Amniotic stem cell (primary cell): ENCODE measurements around the gene MRPL14.

Source experiments
- DNase-seq: peaks from one replicate; lab custom pipeline; 2025; lab: John Stamatoyannopoulos, UW

Gene MRPL14

DNA sequence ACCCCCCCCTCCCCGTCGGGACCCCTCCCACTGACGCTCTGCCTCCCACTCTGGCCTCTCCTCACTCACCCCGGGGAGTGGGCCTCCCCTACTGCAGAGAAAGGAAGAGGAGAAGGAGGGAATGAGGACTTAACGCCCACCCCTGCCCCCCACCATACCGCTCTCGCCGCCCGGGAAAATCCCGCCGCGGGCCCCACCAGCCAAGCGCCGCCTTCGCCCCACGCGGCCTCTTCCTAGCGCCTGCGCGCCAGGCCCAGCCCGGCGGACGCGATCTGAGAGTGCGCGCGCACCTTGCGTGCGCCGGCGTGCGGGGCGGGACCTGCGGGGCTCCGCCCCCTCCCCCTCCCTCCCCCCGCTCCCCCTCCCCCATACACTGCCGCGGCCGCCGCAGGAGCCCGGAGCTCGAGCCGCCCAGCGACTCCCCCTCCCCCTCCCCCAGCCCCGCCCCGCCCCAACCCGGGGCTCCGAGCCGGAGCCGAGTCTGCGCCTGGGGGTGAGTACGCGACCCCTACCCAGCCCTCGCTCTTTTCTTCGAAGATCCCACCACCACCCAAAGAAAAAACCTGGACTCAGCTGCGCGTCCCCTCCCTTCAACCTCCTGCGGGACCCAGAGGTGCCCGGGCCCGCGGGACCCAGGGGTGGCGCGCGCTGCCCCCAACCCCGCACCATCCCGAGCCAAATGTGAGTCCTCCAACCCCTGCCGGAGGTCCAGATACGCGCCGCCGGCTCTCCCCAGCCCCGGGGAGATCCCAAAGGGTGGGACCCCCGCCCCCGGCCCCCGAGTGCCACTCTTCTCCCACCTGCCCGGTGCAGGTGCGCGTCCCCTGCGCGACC, at the start of gene MRPL14, which contains the start of gene TMEM63B:
Gene MRPL14 (minus strand): TSS at position 267 of the 834 bp plus-strand sequence. CDS start 10,841 bp downstream, outside the sequence.
Gene TMEM63B (plus strand): TSS at position 369 of the 834 bp plus-strand sequence. CDS start 7,031 bp downstream, outside the sequence.
- peak; percentile 74 for DNase-seq

DNA sequence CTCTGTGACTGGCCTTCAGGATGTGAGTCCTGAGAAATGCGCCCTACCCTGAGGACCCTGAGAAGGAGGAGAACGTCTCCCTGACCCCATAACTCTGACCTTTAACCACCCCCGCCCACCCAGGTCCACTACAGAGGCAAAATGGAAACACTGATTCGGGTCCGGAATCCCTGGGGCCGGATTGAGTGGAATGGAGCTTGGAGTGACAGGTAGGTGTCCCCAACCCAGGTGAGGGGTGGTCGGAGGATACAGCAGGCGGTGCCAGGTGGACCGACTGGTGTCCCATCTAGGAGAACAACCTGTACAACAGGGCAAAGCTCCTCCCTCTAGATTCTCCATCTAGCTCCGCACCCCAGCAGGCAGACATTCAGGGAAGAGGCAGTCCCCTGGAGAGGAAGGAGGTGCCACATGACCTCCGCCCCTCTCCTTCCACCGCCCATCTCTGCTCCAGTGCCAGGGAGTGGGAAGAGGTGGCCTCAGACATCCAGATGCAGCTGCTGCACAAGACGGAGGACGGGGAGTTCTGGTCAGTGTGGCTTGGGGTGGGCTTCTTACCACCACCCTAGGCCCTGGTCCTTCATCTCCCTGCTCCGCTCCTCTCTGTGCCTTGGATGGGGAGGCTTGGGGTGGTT, 49.0 kb upstream of the MRPL14 start:
- DNase-seq = no peak

DNA sequence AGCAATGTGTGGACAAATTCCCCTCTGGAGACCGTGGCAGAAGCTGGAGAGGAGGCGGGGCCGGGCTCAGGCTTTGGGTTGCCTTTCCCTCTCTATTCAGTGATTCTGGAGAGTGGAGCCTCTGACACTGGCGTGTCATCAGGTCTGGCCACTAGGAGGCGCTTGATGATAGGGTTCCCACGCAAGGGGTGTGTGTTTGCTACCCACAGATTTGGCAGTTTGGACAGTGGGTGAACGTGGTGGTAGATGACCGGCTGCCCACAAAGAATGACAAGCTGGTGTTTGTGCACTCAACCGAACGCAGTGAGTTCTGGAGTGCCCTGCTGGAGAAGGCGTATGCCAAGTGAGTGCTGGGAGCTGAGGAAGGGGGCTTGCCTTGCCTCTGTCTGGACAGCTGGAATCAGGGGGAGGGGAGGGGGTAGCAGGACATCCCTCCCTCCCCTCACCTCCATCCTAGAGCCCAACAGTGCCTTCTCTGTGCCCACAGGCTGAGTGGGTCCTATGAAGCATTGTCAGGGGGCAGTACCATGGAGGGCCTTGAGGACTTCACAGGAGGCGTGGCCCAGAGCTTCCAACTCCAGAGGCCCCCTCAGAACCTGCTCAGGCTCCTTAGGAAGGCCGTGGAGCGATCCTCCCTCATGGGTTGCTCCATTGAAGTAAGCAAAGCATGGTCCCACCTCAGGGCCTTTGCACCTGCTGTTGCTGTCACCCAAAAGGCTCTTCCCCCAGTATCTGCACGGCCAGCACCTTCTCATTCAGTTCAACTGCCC, 45.7 kb upstream of the MRPL14 start:
- DNase-seq = peak; percentile 56

DNA sequence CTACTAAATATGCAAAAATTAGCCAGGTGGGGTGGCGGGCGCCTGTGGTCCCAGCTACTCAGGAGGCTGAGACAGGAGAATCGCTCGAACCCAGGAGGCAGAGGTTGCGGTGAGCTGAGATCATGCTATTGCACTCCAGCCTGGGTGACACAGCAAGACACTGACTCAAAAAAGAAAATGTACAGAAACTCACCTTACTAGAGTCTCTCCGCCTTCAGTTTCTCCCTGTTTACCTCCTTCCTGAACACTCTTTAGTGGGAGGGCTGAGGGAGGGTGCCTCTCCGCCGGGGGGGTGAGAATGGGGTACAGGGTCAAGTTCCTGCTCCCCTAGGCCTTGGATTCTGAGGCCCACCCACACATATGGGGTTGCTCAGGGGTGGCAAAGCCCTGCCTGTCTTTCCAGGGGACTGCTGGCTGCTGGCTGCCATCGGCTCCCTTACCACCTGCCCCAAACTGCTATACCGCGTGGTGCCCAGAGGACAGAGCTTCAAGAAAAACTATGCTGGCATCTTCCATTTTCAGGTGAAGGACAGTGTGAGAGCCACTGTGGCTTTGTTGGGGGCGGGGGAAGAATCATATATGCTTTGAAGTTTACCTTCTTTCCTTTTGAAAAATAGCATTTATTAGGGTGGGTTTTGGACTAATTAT, 44.8 kb upstream of the MRPL14 start:
- DNase-seq = no peak

DNA sequence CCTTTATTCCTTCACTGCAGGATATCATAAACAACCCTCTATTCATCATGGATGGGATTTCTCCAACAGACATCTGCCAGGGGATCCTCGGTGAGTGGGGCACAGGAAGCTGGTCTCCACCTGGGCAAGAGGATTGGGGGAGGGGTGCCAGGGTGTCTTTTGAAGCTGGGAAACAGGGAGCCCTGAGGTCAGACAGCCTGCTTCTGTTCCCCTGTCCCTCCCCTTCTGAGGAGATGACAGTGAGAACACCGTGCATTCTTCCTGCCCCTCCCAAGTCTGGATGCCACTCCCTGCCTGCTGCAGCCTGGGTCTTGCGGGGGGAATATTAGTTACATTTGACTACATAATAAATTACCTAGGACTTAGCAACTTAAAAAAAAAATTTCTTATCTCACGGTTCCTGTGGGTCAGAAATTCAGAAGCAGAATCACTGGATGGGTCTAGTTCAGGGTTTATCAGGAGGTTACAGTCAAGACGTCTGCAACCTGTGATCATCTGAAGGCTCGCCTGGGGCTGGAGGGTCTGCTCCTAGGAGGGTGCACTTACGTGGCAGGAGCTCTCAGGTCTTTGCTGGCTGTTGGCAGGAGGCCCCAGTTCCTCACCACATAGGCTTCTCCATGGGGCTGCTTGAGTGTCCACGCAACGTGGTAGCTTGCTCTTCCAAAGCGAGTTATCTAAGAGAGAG, 42.8 kb upstream of the MRPL14 start:
- DNase-seq = no peak

DNA sequence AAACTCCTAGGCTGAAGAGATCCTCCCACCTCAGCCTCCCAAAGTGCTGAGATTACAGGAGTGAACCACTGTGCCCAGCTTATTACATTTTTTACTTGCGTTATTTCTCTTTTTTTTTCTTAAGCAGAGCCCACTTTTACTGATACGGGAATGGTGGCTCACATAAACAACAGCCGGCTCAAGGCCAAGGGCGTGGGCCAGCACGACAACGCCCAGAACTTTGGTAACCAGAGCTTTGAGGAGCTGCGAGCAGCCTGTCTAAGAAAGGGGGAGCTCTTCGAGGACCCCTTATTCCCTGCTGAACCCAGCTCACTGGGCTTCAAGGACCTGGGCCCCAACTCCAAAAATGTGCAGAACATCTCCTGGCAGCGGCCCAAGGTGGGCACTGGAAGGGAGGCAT, 41.9 kb upstream of the MRPL14 start:
- no peak for DNase-seq

DNA sequence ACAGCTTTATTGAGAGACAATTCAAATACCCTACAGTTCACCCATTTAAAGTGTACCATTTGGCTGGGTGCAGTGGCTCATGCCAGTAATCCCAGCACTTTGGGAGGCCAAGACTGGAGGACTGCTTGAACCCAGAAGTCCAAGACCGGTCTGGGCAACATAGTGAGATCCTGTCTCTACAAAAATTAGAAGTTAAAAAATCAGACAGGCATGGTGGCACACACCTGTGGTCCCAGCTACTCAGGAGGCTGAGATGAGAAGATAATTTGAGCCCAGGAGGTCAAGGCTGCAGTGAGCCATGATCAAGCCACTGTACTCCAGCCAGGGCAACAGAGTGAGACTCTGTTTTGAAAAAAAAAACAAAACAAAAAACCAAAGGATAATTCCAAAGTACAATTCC, 40.3 kb upstream of the MRPL14 start:
- DNase-seq = no peak

DNA sequence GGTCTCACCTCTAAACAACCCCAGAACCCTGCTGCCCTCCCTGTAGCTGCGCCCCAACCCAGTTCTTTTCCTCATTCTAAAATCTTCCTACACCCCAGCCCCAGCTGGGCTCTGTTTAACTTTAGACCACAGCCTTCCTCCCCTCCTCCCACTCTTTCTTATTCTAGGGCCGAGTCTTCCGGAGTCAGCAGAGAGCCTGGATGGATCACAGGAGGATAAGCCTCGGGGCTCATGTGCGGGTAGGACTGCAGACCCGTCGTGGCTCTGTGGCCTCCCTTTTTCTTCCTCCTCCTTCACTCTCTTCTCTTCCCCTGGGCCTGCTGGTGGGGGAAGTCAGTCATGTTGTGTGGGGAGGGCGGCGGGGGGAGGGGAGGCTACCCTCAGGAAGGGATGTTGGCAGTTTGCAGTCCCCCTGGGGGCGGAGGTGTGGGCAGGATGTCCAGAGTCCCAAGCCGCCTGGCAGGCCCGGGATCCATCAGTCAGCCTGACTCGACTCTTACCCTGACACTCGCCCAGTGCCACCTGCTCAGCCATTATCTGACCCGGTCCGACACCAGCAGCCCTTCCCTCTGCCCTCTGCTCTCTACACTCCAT, 39.4 kb upstream of the MRPL14 start:
- no peak for DNase-seq

DNA sequence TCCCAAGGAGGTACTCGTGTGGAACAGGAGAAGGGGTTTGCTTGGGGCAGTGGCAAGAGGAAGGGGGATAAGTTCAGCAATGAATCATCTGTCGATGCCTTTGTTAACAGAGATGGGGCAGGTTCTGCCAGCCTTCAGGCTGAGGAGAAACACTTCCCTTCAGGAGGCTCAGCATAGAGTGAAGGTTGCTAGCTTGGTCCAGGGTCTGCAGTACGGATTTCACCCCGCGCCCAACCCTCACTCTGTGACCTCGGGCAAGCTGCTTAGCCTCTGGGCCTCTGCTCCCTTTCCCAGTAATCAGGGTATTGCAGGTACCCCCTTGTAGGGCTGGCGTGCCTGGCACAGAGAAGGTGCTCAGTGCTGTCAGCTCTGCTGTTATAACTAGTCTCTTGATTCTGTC, 38.9 kb upstream of the MRPL14 start:
- DNase-seq = no peak

DNA sequence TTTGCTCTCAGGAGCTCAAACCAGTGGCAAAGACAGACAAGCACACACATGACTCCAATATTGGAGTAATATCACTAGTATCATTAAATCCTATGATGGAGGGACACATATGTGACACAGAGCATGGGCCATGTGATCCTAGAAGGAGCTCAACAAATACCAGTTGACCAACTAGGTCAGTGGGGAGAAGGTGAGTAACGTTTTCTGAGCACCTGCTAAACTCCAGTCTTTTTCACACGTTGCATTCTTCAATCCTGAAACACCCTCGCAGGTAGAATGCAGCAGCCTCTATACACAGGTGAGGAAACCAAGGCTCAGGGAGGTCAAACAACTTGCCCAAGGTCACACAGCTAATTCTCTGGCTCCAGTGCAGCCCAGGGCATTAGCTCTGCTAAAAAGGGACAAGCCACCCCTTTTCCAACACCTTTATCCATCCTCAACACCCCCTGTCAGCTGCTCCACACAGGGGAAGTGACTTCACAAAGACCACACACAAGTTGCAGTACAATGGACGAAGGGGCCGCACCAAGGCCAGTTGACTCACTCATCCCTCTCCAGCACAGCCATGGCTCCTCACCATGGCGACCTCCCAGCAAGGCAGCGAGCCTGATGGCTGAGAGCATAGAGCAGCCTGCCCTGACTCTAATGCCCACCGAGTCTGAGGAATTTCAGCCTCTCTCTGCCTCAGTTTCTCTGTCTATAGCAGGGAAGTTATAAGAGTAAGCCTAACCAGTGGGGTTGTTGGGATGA, 35.8 kb upstream of the MRPL14 start:
- no peak for DNase-seq

DNA sequence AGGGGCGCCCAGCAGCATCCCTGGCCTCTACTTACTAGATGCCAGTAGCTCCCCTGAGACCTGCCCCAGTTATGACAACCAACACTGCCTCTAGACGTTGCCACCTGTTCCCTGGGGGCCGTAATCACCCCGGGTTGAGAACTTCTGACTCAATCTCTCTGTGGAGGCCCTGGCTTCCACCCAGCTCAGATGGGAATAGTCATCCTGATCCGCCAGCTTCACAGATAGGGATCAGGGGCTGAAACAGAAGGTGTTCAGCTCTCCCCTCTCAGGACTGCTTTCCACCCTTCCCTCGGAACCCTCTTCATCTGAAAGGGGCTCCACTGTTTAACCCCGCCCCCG, 34.7 kb upstream of the MRPL14 start:
- no peak for DNase-seq

DNA sequence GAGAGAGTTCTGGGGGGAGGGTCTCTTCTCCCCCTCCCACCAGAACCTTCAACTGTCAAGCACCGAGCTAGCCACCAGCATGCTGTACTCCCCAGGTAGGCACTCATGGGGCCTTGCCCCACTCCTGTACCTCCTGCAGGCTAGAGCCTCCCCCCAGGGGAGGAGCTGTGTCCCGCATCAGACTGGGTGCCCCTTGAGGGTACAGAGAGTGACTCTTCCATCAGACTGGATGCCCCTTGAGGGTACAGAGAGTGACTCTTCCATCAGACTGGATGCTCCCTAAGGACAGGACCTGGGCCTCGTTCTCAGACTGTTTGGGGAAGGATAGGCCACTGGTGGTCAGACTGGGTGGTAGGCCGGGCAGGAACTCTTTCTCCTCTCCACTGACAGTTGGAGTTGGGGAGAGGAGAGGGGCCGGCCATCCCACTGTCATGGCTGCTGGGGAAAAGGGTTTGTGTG, 31.5 kb upstream of the MRPL14 start, which contains the start of gene CAPN11:
Gene CAPN11 (plus strand): TSS at position 51 of the 459 bp plus-strand sequence. CDS start 29 bp downstream, at position 80.
- DNase-seq = no peak

DNA sequence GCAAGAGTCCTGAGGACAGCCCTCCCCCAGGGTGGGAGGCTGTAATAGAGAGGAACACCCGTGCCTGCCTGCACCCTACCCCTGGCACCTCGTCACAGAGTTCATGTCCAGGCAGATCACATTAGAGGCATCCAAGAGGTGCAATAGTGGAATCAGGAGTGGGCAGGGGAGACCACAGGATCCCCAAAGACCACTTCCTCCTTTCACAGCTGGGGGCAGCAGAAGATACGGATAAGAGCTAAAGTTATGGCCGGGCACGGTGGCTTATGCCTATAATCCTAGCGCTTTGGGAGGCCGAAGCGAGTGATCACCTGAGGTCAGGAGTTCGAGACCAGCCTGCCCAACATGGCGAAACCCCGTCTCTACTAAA, 29.9 kb upstream of the MRPL14 start:
- no peak for DNase-seq

DNA sequence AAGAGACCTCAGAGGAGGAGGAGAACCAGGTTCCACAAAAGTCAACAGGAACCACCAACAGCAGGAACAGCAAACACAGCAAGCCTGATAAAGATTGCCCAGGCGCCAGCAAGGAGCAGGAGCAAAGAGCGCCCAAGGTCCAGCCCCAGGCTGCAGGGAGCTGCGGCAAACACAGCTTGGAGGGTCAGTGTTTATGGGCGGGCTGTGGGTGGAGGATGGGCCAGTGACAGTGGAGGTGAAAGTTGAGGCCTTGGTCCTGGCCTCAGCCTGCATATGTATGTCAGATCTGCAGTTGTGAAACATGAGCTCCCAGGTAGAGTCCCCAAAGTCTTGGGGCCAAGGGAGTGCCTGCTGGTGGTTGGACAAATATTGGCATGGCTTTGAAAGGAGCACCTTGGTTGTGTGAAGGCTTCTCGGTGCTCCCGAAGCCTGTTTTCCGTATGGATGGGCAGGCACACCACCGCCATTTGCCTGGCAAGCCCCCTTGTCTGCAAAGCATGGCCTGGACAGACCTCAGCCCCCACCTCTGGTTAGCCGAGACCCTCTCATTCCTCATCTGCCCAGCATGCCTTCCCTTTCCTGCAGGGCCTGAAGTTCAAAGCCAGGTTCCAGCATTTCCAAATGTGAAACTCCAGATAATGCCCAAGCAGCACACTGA, 29.4 kb upstream of the MRPL14 start:
- DNase-seq = no peak

DNA sequence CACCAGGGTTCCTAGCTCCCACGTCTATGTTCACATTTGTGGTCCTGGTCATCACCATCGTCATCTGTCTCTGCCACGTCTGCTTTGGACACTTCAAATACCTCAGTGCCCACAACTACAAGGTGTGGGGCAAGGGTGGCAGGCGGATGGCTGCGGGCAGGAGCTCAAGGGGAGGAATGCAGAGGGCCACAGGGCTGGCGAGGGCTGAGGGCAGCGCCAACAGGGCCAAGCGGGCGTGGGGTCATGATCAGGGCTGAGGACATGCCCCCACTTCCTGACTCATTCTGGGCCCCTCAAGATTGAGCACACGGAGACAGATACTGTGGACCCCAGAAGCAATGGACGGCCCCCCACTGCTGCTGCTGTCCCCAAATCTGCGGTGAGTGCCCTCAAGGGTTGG, 26.8 kb upstream of the MRPL14 start:
- no peak for DNase-seq

DNA sequence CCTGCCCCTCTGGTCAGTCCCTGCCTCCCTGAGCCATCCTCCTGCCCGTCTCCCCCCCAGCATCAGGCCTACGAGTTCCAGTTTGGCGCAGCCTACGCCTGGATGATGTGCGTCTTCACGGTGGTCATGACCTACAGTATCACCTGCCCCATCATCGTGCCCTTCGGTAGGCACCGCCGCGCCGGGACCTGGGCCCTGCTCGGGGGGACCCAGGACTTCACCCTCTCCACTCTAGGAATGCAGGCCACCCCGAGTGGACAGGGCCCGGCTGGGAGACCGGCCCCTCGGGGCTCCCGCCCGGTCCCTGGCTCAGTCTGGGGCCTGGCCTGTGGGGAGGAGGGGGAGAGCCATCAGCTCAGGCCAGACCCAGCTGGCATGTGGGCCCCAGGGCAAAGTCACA, 25.3 kb upstream of the MRPL14 start:
- DNase-seq = no peak

DNA sequence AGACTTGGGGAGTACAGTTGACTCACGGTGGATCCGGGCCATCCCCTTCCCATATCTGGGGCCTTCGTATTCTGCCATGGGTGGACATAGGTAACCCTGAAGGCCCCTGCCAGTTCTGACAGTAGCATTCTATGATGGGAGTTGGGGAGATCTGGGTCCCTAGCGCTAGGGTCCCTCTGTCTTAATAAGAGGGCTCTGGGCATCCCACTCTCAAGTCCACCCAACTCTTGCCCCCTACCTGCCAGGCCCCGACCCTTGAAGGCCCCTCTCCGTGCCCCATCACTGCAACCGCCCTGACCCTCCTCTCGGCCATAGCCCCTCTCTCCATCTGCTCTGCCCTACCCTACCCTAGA, 24.8 kb upstream of the MRPL14 start:
- DNase-seq = no peak

DNA sequence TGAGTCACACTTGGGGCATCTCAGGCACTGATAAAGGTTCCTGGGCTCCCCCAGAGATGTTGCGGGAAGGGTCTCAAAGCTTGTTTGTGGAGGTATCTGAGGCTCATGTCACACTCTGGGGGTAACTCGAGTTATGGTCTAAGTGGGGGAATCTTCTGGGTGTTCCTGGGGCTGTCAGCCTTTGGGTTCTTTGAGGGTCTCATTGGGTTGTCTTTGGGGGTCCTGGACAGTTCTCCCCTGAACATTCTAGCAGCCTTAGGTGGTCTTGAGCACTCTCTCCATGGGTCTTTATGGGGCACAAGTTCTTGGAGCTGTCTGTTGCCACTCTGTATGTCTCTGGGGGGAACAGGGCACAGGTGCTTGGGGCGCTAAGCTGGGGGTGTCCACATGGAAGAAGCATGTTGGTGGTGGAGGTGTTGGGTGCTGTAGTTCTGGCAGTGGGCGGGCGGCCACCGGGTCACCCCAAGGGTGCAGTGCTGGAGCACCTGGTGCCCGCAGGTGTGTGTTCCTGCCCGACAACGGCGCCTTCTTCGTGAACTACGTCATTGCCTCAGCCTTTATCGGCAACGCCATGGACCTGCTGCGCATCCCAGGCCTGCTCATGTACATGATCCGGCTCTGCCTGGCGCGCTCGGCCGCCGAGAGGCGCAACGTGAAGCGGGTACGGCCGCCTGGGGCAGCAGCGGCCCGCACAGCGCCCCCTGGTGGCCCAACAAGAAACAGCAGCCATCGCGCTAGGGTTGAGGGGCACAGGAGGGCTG, 24.3 kb upstream of the MRPL14 start:
- DNase-seq = no peak

DNA sequence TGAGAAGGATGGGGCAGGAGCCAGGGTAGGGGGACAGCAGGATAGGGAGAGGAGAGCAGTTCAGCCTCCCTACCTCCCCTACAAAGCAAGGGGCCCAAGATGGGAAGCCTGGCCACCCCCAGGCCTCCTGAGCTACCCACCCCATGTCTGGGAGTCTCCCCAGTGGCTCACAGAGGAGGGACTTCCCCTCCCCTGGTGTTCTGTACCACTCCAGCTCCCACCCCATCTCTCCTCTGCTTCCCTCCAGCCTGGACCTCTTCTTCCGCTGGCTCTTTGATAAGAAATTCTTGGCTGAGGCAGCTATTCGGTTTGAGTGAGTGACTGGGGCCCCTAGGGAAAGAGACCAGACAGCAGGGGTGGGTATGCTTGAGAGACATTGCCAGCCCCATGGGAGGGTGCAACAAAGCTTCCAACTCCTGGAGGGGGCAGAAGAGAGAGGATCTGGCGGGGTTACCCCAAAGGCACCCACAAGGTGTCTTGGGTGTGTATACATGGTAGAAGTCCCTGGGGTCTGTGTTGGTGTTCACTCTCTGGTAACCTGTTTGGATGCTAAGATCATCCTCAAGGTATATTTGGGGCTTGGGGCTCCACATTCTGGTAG, 23.2 kb upstream of the MRPL14 start:
- no peak for DNase-seq
